ENCODE data around the gene LRP1B. TPM values are rescaled to one million over a fixed set of nuclear protein-coding genes. Genes with fewer than 3 reads are reported as not detected.

LRP1B gene
- total and polyA plus RNA-seq, 2 of the 8 experiments (the other 6 are each of a cell fraction or from before 2014, with no cell fraction given), result 0.03 TPM; not detected in 1

GRCh38 chr2:141437521-141437920 is 693.3 kb downstream of the LRP1B start:
- Histone ChIP-seq H3K23me2 (ENCODE audit: low read depth, low read length) (no peaks in the 10 kb centered on the region), H3K27me3 (replicated peaks in 1 of 4; ENCODE audit: control insufficient read depth in 3 of 4, extremely low read depth in 1 of 4, insufficient read depth in 3 of 4, low read length in 3 of 4) (no peaks in the 10 kb centered on the region), H2BK120ac (replicated peaks; ENCODE audit: low read depth, low read length) (no peak overlapping the region), H3K4me2 (ENCODE audit: insufficient read depth in 1 of 2, low read depth in 2 of 2, low read length in 2 of 2) (no peak overlapping the region), H3K79me2 (ENCODE audit: control insufficient read depth in 1 of 2, insufficient read depth in 2 of 2, low read length in 2 of 2) (no peaks in the 10 kb centered on the region), H3K56ac (replicated peaks; ENCODE audit: insufficient read length, low read depth, low read length) (no peak overlapping the region), H2AFZ (ENCODE audit: low read length) (no peak overlapping the region), H3K79me1 (ENCODE audit: low read depth, low read length) (no peaks in the 10 kb centered on the region), H4K91ac (replicated peaks; ENCODE audit: insufficient read length, low read length) (no peak overlapping the region), H2AK5ac (ENCODE audit: low read depth, low read length) (no peak overlapping the region), H3K9me3 (ENCODE audit: insufficient read depth in 2 of 2, low read depth in 1 of 2, low read length in 1 of 2) (no peaks in the 10 kb centered on the region), H3K23ac (ENCODE audit: insufficient read length) (no peak overlapping the region), H2BK5ac (ENCODE audit: low read depth, low read length) (no peak overlapping the region), H4K5ac (ENCODE audit: insufficient read length, low read depth, low read length) (no peak overlapping the region), H4K20me1 (replicated peaks in 1 of 2; ENCODE audit: control insufficient read depth in 1 of 2, insufficient read depth in 2 of 2, low read length in 2 of 2) (no peaks in the 10 kb centered on the region), H3K4me1 (replicated peaks in 1 of 4; ENCODE audit: control insufficient read depth in 3 of 4, insufficient read depth in 4 of 4, low read length in 3 of 4) (no peaks in the 10 kb centered on the region), H2BK20ac (ENCODE audit: low read length) (no peak overlapping the region), H3K9ac (replicated peaks in 1 of 4; ENCODE audit: extremely low read depth in 1 of 4, low read depth in 3 of 4, low read length in 3 of 4) (no peak overlapping the region), H2BK12ac (ENCODE audit: low read depth, low read length) (no peak overlapping the region), H3K14ac (ENCODE audit: insufficient read length) (no peak overlapping the region), H3K36me3 (ENCODE audit: control insufficient read depth in 2 of 4, insufficient read depth in 4 of 4, low read length in 3 of 4) (no peaks in the 10 kb centered on the region), H3K18ac (ENCODE audit: extremely low read depth, low read length) (no peak overlapping the region), H3K4me3 (ENCODE audit: extremely low read depth in 1 of 4, insufficient read depth in 2 of 4, low read depth in 3 of 4, low read length in 4 of 4) (no peak overlapping the region), H2BK15ac (ENCODE audit: low read length) (no peak overlapping the region), H3K4ac (replicated peaks; ENCODE audit: insufficient read length, low read depth, low read length) (no peak overlapping the region), H3K27ac (ENCODE audit: low read depth, low read length) (no peak overlapping the region), H4K8ac (ENCODE audit: extremely low read depth, insufficient read depth, low read length) (no peak overlapping the region)
- FAIRE-seq (no peak), DNase-seq (ENCODE audit: low read depth in 1 of 2, low spot score in 2 of 2) (no peak)
- ChIA-PET CTCF (ENCODE audit: partially characterized antibody) (no interaction called here), POLR2A (ENCODE audit: partially characterized antibody) (no interaction called here)
- WGBS, 2 experiments (ENCODE audit: extremely low coverage in 1 of 2, insufficient coverage in 1 of 2, insufficient read length in 1 of 2, insufficient replicate concordance in 2 of 2, low coverage in 1 of 2, low lambda C conversion rate in 2 of 2, missing lambda C conversion rate in 1 of 2), result 94% methylated on average over 1 of the region's 1 CpG; no CpG with 5 or more reads in 1 of the 2 experiments
- TF ChIP-seq, protein P1, sequence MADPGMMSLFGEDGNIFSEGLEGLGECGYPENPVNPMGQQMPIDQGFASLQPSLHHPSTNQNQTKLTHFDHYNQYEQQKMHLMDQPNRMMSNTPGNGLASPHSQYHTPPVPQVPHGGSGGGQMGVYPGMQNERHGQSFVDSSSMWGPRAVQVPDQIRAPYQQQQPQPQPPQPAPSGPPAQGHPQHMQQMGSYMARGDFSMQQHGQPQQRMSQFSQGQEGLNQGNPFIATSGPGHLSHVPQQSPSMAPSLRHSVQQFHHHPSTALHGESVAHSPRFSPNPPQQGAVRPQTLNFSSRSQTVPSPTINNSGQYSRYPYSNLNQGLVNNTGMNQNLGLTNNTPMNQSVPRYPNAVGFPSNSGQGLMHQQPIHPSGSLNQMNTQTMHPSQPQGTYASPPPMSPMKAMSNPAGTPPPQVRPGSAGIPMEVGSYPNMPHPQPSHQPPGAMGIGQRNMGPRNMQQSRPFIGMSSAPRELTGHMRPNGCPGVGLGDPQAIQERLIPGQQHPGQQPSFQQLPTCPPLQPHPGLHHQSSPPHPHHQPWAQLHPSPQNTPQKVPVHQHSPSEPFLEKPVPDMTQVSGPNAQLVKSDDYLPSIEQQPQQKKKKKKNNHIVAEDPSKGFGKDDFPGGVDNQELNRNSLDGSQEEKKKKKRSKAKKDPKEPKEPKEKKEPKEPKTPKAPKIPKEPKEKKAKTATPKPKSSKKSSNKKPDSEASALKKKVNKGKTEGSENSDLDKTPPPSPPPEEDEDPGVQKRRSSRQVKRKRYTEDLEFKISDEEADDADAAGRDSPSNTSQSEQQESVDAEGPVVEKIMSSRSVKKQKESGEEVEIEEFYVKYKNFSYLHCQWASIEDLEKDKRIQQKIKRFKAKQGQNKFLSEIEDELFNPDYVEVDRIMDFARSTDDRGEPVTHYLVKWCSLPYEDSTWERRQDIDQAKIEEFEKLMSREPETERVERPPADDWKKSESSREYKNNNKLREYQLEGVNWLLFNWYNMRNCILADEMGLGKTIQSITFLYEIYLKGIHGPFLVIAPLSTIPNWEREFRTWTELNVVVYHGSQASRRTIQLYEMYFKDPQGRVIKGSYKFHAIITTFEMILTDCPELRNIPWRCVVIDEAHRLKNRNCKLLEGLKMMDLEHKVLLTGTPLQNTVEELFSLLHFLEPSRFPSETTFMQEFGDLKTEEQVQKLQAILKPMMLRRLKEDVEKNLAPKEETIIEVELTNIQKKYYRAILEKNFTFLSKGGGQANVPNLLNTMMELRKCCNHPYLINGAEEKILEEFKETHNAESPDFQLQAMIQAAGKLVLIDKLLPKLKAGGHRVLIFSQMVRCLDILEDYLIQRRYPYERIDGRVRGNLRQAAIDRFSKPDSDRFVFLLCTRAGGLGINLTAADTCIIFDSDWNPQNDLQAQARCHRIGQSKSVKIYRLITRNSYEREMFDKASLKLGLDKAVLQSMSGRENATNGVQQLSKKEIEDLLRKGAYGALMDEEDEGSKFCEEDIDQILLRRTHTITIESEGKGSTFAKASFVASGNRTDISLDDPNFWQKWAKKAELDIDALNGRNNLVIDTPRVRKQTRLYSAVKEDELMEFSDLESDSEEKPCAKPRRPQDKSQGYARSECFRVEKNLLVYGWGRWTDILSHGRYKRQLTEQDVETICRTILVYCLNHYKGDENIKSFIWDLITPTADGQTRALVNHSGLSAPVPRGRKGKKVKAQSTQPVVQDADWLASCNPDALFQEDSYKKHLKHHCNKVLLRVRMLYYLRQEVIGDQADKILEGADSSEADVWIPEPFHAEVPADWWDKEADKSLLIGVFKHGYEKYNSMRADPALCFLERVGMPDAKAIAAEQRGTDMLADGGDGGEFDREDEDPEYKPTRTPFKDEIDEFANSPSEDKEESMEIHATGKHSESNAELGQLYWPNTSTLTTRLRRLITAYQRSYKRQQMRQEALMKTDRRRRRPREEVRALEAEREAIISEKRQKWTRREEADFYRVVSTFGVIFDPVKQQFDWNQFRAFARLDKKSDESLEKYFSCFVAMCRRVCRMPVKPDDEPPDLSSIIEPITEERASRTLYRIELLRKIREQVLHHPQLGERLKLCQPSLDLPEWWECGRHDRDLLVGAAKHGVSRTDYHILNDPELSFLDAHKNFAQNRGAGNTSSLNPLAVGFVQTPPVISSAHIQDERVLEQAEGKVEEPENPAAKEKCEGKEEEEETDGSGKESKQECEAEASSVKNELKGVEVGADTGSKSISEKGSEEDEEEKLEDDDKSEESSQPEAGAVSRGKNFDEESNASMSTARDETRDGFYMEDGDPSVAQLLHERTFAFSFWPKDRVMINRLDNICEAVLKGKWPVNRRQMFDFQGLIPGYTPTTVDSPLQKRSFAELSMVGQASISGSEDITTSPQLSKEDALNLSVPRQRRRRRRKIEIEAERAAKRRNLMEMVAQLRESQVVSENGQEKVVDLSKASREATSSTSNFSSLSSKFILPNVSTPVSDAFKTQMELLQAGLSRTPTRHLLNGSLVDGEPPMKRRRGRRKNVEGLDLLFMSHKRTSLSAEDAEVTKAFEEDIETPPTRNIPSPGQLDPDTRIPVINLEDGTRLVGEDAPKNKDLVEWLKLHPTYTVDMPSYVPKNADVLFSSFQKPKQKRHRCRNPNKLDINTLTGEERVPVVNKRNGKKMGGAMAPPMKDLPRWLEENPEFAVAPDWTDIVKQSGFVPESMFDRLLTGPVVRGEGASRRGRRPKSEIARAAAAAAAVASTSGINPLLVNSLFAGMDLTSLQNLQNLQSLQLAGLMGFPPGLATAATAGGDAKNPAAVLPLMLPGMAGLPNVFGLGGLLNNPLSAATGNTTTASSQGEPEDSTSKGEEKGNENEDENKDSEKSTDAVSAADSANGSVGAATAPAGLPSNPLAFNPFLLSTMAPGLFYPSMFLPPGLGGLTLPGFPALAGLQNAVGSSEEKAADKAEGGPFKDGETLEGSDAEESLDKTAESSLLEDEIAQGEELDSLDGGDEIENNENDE (IDR thresholded peaks at IDR 0.05; ENCODE audit: insufficient replicate concordance, low read length), result no peak

Measured in H1 (cell line).